ENCODE data around the gene BCL3. TPM values are rescaled to one million over a fixed set of nuclear protein-coding genes. Genes with fewer than 3 reads are reported as not detected.
A peak's percentile ranks its signal among the peaks of the same experiment; 100 is the strongest.

BCL3 gene
- total RNA-seq, 1 donor from 2014 or later: 44.3 TPM

DNA sequence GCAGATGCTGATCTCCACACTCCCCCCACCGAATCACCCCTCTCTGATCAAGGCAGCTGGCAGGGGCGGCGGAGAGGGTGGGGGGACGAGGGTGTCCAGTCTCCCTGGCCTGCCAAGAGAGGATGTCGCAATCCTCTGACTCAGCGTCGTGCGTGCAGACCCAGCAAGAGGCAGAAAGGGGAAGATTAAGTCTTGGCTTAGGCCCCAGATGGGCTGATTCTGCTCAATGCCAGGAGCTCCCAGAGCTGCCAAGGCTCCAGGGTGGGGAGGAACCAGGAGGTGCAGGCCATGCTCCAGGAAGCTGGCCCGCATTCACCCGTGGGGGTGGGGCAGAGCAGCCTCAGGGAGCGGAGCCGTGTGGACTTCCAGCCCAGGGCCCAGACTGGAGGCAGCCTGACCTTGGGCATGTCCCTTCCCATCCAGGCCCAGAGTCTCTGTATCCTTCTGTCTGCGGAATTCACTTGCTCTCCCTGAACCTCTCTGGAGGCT is 6.6 kb upstream of the BCL3 start:
- peak; percentile 98 for DNase-seq (ENCODE audit: low spot score)

DNA sequence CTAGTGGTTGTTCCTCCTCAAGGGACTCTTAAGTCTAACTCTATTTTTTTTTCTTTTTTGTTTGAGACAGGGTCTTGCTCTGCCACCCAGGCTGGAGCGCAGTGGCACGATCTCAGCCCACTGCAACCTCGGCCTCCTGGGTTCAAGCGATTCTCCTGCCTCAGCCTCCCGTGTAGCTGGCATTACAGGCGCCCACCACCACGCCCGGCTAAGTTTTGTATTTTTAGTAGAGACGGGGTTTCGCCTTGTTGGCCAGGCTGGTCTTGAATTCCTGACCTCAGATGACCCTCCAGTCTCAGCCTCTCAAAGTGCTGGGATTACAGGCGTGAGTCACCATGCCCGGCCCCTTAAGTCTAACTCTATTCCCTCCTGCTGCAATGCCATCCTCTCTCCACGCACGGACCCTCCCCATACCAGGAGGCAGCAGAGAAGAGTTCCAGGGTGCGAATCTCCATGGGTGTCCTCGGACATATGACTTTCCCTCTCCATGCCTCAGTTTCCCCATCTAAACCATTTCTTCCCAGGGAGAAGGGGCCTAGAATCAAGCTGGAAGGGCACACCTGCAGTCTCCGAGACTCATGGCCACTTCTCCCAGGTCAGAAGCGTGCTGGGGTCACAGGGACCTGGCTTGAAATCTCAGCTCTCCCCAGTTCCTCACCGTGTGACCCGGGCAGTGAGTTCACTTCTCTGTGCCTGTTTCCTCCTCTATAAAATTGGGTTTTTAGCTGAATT is 6.0 kb upstream of the BCL3 start:
- DNase-seq (ENCODE audit: low spot score): no peak

DNA sequence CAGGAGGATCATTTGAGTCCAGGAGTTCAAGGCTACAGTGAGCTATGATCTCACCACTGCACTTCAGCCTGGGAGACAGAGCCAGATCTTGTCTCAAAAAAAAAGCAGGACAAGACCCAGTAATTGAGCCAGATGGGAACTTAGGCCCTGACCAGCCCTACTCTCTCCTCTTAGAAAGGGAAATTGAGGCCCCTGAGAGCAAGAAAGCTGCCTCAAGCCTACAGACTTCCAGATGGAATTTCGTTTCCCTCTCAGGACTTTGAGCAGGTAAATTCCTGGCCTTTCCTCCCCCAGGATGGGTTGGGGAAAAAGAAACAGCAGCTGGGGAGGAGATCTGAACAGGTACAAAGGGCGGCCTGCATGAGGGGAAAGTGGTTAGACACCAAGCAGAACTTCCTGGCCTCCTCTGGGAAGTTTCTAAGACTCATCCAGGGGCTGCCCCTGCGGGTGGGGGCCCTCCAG is 3.6 kb upstream of the BCL3 start:
- DNase-seq (ENCODE audit: low spot score): no peak

DNA sequence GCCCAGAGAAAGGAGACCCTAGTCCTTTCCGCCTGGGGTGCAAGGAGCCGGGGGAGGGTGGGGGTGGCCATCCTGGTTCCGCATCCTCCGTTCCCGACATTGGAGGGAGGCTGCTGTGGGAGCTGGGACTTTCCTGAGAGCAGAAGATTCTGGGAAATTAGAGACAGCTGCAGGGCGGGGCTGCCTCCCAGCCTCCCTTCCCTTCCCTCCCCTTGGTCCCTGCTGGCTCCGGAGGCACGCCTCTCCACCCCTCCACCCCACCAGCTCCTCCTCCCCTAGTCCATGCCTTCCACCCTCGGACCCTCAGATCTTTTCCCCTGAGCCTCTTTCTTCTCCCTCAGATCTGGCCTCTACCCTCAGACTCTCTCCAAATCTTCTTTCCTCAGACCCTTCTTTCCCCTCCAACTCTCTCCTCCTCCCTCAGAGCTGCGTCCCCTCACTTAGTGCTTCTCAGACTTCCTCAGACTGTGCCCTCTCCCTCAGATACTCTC is 3.1 kb upstream of the BCL3 start:
- no peak for DNase-seq (ENCODE audit: low spot score)

DNA sequence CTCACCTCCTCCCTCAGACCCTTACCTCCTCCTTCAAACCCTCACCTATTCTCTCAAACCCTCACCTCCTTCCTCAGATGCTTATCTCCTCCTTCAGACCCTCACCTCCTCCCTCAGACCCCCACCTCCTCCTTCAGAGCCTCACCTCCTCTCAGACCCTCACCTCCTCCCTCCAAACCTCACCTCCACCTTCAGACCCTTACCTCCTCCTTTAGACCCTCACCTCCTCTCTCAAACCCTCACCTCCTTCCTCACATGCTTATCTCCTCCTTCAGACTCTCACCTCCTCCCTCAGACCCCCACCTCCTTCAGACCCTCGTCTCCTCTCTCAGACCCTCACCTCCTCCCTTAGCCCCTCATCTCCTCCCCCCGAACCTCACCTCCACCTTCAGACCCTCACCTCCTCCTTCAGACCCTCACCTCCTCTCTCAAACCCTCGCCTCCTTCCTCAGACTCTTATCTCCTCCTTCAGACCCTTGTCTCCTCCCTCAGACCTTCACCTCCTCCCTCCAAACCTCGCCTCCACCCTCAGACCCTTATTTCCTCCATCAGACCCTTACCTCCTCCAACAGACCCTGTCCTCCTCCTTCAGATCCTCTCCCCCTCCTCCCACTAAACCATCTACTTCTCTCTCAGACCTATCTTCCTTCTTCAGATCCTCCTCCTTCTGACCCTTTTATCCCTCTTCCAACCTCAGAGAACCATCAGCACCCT is 2.5 kb upstream of the BCL3 start:
- no peak for DNase-seq (ENCODE audit: low spot score)

DNA sequence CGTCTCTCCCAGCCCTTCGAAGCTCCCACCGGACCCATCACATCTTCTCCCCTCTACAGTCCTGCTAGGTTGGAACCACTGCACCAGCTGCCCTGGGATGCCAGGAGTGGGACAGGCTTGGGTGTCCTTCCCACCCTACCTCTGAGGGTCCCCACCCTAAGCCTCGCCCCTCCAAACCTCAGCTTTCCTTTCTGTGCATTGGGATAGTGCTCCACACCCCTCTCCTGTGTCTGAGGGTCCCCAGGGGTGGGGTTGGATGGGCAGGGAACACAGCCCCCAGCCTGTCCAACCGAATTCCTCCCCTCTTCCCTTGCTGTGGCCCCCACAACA is 1.9 kb upstream of the BCL3 start:
- DNase-seq (ENCODE audit: low spot score): no peak

DNA sequence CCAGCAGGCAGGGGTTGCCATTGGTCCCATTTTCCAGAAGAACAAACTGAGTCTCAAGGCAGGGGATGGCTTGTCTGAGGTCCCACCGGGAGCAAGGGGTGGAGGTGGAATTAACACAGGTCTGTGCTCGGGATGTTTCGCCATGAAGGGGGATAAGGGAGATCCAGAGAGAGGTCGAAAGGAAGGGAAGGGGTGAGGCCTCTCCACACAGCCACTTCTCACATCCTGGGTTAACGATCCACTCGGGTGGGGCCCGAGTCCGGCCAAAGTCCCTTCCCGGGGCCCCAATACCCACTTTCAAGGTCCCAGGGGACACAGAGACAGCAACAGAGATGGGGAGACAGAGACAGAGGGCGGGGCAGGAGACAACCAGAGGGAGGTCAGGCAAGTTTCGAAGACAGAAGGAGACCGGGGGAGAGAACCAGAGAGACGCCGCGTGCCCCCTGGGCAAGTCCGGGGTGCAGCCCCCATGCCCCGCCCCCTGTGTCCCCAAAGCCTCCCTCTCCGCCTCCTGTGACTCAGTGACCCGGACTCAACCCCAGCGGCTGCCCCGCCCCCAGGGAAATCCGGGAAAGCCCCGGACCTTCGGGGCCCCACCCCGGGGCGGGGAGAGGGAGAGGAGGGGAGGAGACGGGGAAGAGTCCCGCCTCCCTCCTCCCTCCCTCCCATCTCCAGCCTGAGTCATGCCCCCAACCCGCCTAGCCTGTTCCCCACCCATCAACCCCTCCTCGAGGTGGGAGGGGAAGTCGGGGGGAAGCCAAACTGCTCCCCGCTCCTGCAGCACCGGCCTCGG is 1.4 kb upstream of the BCL3 start:
- peak; percentile 92 for DNase-seq (ENCODE audit: low spot score)

DNA sequence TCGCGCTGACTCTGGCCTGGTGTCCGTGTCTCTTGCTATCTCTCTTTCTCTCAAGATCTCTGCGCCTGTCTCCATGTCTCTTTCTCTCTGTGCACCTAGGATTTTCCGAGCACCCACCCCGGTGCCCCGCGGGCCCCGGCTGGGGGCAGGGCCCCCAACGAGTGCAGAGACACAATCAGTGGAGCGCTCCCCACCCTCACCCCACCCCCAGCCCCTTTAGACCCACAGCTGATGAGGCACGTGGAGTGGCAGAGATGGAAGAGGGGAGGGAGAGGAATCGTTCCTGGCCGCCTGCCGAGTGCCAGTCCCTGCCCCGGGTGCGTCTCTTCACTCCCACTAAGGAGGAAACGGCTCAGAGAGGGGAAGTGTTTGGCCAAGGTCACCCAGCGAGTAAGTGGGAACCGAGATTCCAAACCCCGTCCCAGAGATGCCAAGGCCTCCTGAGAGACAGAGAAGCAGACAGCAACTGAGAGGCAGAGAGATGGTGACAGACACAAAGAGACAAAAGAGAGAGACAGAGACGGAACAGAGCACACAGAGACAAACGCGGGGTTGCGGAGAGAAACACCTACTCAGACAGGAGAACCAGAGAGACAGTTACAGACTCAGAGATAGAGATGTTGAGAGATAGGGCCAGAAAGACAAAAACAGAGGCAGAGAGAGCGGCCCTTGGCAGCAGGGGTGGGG is 626 bp upstream of the BCL3 start:
- peak; percentile 73 for DNase-seq (ENCODE audit: low spot score)

DNA sequence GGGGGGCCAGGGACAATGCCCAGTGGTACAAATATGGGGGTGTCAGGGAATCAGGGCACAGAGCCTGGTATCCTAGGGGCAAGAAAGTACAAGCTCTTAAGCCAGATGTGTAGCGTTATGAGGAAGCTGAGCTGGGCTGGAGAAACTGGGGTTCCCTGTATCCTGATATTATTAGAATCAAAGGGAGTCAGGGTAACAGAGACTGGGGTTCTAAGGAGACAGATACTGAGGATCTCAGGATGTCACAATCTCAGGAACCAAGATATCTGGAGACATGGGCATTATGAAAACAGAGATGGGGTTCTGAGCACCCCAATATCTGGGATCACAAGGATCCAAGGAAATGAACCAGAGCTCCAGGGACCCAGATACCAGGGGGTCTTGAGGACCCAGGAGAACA is 784 bp downstream of the BCL3 start:
- DNase-seq (ENCODE audit: low spot score): no peak

DNA sequence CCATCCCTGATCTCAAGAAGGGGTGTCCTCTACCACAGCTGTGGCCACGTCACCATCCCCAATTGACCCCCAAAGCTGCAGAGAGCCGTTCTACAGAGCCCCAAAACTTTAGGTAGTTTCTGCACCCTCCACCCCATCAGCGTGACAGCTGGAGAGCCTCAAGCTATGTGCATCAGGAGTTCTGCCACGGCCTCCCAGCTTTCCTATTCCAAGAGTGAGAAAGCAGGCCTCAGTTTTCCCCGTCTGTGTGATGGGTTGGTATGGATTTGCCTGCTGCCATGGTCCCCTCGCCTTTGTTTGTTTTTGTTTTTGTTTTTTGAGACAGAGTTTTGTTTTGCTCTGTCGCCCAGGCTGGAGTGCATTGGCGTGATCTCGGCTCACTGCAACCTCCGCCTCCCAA is 1.5 kb downstream of the BCL3 start:
- no peak for DNase-seq (ENCODE audit: low spot score)

DNA sequence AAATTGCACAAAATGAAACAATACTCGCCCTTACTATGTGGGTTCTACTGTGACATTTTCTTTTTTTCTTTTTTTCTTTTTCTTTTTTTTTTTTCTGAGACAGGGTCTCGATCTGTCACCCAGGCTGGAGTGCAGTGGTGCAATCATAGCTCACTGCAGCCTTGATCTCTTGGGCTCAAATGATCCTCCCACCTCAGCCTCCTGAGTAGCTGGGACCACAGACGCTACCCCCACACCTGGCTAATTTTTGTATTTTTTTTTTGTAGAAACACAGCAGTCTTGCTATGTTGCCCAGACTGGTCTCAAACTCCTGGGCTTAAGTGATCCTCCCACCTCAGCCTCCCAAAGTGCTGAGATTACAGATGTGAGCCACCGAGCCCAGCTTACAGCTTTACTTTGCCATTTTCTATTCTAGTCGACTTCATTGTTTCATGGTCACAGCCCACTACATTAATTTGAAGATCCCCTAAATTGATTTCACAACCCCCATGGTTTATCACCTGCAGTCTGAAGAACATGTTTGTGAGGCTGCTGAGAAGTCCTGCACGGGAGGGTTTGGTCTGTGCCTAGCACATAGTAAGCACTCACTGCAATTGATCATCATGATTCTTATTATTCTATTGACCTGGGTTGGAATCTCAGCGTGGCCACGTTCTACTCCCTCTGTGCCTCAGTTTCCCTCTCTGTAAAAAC is 3.8 kb downstream of the BCL3 start:
- DNase-seq (ENCODE audit: low spot score): no peak

DNA sequence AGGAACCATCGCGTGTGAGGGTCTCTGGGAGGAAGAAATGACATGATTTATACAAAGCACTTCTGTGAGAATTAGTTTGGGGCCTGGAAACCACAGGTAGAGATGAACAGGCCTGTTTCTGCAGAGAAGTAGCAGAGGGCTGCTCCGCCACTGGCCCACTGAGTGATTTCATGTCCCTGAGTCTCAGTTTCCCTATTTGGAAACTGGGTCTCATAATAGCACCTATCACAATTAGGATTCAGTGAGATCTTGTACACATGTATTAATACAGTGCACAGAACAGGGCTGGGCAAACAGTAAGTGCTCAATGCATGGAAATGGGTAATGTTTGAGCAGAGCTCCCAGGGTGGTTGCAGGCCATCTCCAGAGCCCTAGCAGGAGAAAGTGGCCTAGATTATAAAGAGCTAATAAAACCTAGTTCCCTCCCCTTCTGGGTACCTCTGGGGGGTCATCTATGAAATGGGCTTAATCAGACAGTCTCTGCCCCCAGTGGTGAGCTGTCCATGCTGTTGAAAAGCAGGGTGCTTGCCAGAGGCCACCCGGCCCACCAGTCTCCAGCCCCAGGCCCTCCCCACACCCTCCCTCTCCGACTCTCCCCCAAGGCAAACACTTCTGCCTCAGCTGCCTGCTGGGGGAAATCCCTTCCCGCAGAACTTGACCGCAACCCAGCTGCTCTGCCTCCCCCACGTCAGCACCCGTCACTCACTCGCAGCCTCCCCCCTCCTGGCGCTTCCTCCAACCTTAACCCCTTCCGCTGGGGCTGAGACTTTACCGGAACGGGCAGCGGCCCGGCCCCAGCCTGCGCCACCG is 4.5 kb downstream of the BCL3 start:
- peak; percentile 90 for DNase-seq (ENCODE audit: low spot score)

DNA sequence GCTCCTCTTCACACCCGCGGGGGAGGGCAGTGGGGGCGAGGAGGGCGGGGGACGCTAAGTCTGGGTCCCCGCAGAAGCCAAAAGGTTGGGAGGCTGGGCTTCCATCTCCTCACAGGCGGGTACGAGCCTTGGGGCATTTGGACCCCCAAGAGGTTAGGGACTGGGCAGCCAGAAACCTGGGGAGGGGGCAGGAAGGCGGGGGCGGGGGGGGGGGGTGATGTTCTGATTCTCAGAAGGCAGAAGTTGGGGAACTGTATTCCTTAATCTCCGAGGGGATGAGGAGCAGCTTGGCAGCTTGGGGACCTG is 5.1 kb downstream of the BCL3 start:
- DNase-seq (ENCODE audit: low spot score): no peak

DNA sequence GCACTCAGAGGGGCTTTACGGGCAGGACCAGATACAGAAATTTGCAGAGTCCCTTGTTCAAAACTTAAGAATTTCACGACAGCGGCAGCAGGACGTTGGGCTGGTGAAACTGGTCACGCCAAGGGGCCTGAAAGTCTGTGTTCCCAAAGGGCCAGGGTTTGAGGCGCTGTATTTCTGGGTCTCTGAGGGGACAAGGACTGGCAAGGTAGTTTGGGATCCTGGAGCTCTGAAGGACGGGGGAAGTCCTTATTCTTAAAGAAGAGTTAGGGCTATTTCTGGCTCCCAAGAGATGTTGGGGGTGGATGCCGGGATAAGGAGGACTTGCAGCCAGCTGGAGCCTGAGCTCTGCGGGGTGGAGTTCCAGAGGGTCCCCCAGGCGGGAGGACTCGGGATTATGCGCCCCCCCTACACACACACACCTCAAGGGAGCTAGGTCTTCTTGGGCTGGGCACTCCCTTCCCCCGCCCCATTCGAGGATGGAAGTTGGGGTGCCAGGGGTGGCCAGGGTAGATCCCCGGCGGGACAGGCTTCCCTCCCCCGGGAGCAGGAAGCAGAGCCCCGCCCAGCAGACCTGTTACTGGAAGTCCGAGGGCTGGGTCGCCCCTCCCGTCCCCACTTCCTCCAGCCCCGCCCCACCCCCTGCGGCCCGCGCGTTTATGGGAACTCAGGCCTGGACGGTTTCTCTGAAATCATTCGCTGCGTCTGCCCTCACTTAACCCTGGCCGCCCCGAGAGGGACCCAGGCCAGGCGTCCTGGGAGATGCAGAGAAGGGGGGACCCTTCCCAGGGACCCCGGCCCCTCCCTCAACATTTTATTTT is 5.6 kb downstream of the BCL3 start:
- peak; percentile 85 for DNase-seq (ENCODE audit: low spot score)

DNA sequence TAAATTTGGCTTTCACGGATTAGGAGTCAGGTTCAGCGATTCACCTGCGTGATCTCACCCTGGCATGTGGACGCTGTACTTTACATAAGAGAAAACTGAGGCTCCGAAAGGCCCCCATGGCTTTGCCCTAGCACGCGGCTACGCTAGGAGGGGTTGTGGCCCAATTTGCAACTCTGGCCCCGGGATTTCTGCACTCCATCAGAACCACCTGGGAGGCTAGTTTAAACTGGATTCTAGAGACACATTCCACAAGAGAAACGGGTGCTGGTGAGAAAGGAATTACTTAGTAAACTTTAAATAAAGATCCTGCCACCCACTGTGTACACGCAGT is 6.2 kb downstream of the BCL3 start:
- no peak for DNase-seq (ENCODE audit: low spot score)

DNA sequence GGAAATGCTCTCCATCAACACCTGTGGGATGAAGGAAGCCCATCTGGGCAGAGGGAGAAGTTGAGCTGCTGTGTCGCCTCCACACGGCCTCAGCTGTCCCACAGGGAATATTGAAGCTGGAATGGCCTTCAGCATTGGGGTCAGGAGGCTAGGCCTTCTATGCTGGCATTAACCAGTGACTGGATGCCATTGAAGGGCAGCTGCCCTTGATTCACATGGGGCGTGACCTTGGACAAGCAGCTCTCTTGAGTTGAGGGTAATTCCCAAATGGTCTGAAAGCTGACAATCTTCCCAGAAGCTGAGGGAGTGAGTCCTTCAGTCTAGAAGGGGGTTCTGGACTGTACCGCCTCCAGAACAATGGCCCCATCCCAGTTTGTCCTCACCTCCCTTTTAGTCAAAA is 6.7 kb downstream of the BCL3 start:
- DNase-seq (ENCODE audit: low spot score): no peak

DNA sequence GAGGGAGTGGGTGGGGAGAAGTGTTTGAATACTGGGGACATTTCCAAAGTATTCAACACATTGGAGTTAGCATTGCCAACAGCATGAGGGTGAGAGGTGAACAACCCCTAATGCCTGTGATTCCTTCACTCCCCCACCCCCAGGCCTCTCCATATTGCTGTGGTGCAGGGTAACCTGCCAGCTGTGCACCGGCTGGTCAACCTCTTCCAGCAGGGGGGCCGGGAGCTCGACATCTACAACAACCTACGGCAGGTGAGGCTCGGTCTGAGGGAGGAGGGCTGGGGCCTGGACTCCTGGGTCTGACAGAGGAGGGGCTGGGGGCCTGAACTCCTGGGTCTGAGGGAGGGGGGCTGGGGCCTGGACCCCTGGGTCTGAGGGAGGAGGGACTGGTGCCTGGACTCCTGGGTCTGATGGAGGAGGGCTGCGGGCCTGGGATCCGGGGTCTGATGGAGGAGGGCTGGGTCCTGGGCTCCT is 7.6 kb downstream of the BCL3 start:
- DNase-seq (ENCODE audit: low spot score): no peak

DNA sequence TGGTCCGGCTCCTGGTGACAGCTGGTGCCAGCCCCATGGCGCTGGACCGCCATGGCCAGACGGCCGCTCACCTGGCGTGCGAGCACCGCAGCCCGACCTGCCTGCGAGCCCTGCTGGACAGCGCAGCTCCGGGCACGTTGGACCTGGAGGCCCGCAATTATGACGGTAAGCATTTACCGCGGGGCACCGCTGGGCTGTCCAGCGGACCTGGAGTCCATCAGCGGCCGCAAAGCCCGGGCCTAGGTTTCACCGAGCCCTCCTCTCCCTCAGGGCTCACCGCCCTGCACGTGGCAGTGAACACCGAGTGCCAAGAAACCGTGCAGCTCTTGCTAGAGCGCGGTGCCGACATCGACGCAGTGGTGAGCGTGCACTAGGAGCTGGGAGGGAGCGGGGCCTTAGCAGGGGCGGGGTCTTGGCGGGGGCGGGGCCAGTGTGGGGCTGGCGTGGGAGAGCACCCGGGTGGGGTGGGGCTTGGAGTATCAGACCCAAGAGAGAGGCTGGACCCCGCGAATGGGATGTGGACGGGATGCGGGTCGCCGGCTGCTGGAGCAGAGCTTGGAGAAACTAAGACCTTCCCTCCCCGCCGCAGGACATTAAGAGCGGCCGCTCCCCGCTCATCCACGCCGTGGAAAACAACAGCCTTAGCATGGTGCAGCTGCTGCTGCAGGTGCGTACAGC is 8.7 kb downstream of the BCL3 start:
- no peak for DNase-seq (ENCODE audit: low spot score)
